Activated naive CD8-positive, alpha-beta T cell treated with anti-CD3 and anti-CD28 coated beads, Interleukin-2, amount 50 U/mL, for 24 hours (primary cell): ENCODE results near the gene UCN3.
"Not testable (repeated sequence)": the region's sequence is repeated elsewhere in the genome, so short reads cannot be mapped to it uniquely, and the experiment has no call there.

Source experiments
- ATAC-seq: fragments of 150-1000 bp; cut with Tn5 transposase; one replicate; pipeline ENCODE4 v1.10.0; 2021
- DNase-seq: peaks from one replicate; pipeline ENCODE4 v3.0.0; 2021
- H3K27ac Mint-ChIP-seq: one replicate; pipeline ENCODE4 v1.8.0; 2021; ENCODE audit warnings: mild to moderate bottlenecking, mixed read lengths
- H3K27me3 Mint-ChIP-seq: one replicate; pipeline ENCODE4 v1.8.0; 2021; ENCODE audit warnings: mixed read lengths
- H3K36me3 Mint-ChIP-seq: one replicate; pipeline ENCODE4 v1.8.0; 2021; ENCODE audit warnings: low read depth, mixed read lengths
- H3K4me1 Mint-ChIP-seq: one replicate; pipeline ENCODE4 v1.8.0; 2021; ENCODE audit warnings: mixed read lengths
- H3K4me3 Mint-ChIP-seq: one replicate; pipeline ENCODE4 v1.8.0; 2021; ENCODE audit warnings: mild to moderate bottlenecking, moderate library complexity, mixed read lengths
- H3K9me3 Mint-ChIP-seq: one replicate; pipeline ENCODE4 v1.8.0; 2021; ENCODE audit warnings: mixed read lengths

UCN3 gene

GRCh38 chr10:5354068-5354467 is 10.7 kb upstream of the UCN3 start:
- Mint-ChIP-seq H3K27ac (no peak overlapping the region), H3K36me3 (no peaks in the 10 kb centered on the region), H3K9me3 (no peaks in the 10 kb centered on the region), H3K4me3 (no peak overlapping the region), H3K4me1 (peaks cover 5% of the 10 kb centered on the region), H3K27me3 (peaks cover 12% of the 10 kb centered on the region)
- DNase-seq (no peak), ATAC-seq (no peak)

- Mint-ChIP-seq H3K4me1 (peaks cover 5% of the 10 kb centered on the region), H3K27me3 (peaks cover 12% of the 10 kb centered on the region), H3K27ac (no peak overlapping the region), H3K9me3 (no peaks in the 10 kb centered on the region), H3K36me3 (no peaks in the 10 kb centered on the region), H3K4me3 (no peak overlapping the region)
- DNase-seq (no peak), ATAC-seq (no peak)
Observed at GRCh38 chr10:5355594-5356301, 9.0 kb upstream of the UCN3 start.

GRCh38 chr10:5356302-5356763 is 8.4 kb upstream of the UCN3 start:
- peaks cover 5% of the 10 kb centered on the region for H3K4me1 Mint-ChIP-seq

GRCh38 chr10:5360318-5360915 is 4.3 kb upstream of the UCN3 start:
- DNase-seq = no peak
- Mint-ChIP-seq H3K27ac (no peak overlapping the region), H3K4me1 (peaks cover 5% of the 10 kb centered on the region), H3K4me3 (no peak overlapping the region), H3K27me3 (peaks cover 27% of the 10 kb centered on the region), H3K9me3 (no peaks in the 10 kb centered on the region), H3K36me3 (no peaks in the 10 kb centered on the region)
- ATAC-seq = no peak

More at GRCh38 chr10:5356302-5356763, 8.4 kb upstream of the UCN3 start:
- no peak overlapping the region for H3K27ac Mint-ChIP-seq
- H3K9me3 Mint-ChIP-seq = no peaks in the 10 kb centered on the region
- H3K36me3 Mint-ChIP-seq = no peaks in the 10 kb centered on the region
- peaks cover 15% of the 10 kb centered on the region for H3K27me3 Mint-ChIP-seq
- no peak overlapping the region for H3K4me3 Mint-ChIP-seq
- DNase-seq = no peak
- peak; percentile 49 for ATAC-seq

- no peak for DNase-seq
- no peak for ATAC-seq
- Mint-ChIP-seq H3K4me1 (no peaks in the 10 kb centered on the region), H3K9me3 (no peaks in the 10 kb centered on the region), H3K27ac (no peak overlapping the region), H3K36me3 (no peaks in the 10 kb centered on the region), H3K4me3 (no peak overlapping the region), H3K27me3 (peaks cover 27% of the 10 kb centered on the region)
Observed at GRCh38 chr10:5361966-5362365, 2.8 kb upstream of the UCN3 start.

GRCh38 chr10:5362873-5363272 is 1.9 kb upstream of the UCN3 start:
- ATAC-seq (no peak), DNase-seq (no peak)
- Mint-ChIP-seq H3K27ac (no peak overlapping the region), H3K9me3 (no peaks in the 10 kb centered on the region), H3K4me3 (no peak overlapping the region), H3K36me3 (no peaks in the 10 kb centered on the region), H3K27me3 (peaks cover 26% of the 10 kb centered on the region), H3K4me1 (no peaks in the 10 kb centered on the region)

GRCh38 chr10:5364374-5364773 is 392 bp upstream of the UCN3 start:
- H3K27me3 Mint-ChIP-seq = peaks cover 19% of the 10 kb centered on the region
- H3K27ac Mint-ChIP-seq = no peak overlapping the region
- DNase-seq = no peak
- H3K9me3 Mint-ChIP-seq = no peaks in the 10 kb centered on the region
- no peaks in the 10 kb centered on the region for H3K4me1 Mint-ChIP-seq
- no peak for ATAC-seq
- H3K36me3 Mint-ChIP-seq = no peaks in the 10 kb centered on the region
- no peak overlapping the region for H3K4me3 Mint-ChIP-seq

GRCh38 chr10:5365928-5366327 is 1.2 kb downstream of the UCN3 start:
- Mint-ChIP-seq H3K27me3 (peaks cover 18% of the 10 kb centered on the region), H3K27ac (no peak overlapping the region), H3K9me3 (peaks cover 7% of the 10 kb centered on the region), H3K4me3 (no peak overlapping the region), H3K36me3 (no peaks in the 10 kb centered on the region), H3K4me1 (no peaks in the 10 kb centered on the region)
- no peak for DNase-seq
- no peak for ATAC-seq

- Mint-ChIP-seq H3K36me3 (no peaks in the 10 kb centered on the region), H3K9me3 (peaks cover 10% of the 10 kb centered on the region), H3K27me3 (peaks cover 12% of the 10 kb centered on the region), H3K4me3 (no peak overlapping the region), H3K27ac (no peak overlapping the region), H3K4me1 (no peaks in the 10 kb centered on the region)
- DNase-seq (no peak), ATAC-seq (no peak)
Observed at GRCh38 chr10:5369362-5370158, 4.8 kb downstream of the UCN3 start.

- H3K4me1 Mint-ChIP-seq = no peaks in the 10 kb centered on the region
- H3K4me3 Mint-ChIP-seq = no peak overlapping the region
- H3K27me3 Mint-ChIP-seq = peaks cover 11% of the 10 kb centered on the region
- H3K36me3 Mint-ChIP-seq = no peaks in the 10 kb centered on the region
- H3K9me3 Mint-ChIP-seq = peaks cover 10% of the 10 kb centered on the region
- no peak for DNase-seq
- no peak overlapping the region for H3K27ac Mint-ChIP-seq
- no peak for ATAC-seq
Observed at GRCh38 chr10:5370493-5371352, 6.0 kb downstream of the UCN3 start.

- Mint-ChIP-seq H3K4me3 (no peak overlapping the region), H3K36me3 (no peaks in the 10 kb centered on the region), H3K27me3 (peaks cover 8% of the 10 kb centered on the region), H3K9me3 (peaks cover 10% of the 10 kb centered on the region), H3K4me1 (no peaks in the 10 kb centered on the region), H3K27ac (no peak overlapping the region)
- no peak for DNase-seq
- ATAC-seq = no peak
Observed at GRCh38 chr10:5373307-5373706, 8.5 kb downstream of the UCN3 start.

- no peaks in the 10 kb centered on the region for H3K4me1 Mint-ChIP-seq
- H3K36me3 Mint-ChIP-seq = no peaks in the 10 kb centered on the region
- no peak overlapping the region for H3K27ac Mint-ChIP-seq
- no peak overlapping the region for H3K4me3 Mint-ChIP-seq
- peaks cover 10% of the 10 kb centered on the region for H3K9me3 Mint-ChIP-seq
- ATAC-seq = no peak
- peaks cover 8% of the 10 kb centered on the region for H3K27me3 Mint-ChIP-seq
- no peak for DNase-seq
Observed at GRCh38 chr10:5373891-5374611, 9.3 kb downstream of the UCN3 start.

GRCh38 chr10:5376450-5376849 is 11.7 kb downstream of the UCN3 start:
- Mint-ChIP-seq H3K4me3 (no peak overlapping the region), H3K27ac (no peak overlapping the region), H3K27me3 (peaks cover 8% of the 10 kb centered on the region), H3K4me1 (no peaks in the 10 kb centered on the region), H3K36me3 (no peaks in the 10 kb centered on the region), H3K9me3 (no peaks in the 10 kb centered on the region)
- ATAC-seq = no peak
- no peak for DNase-seq

- H3K9me3 Mint-ChIP-seq, H3K4me3 Mint-ChIP-seq, DNase-seq, H3K27me3 Mint-ChIP-seq, ATAC-seq, H3K27ac Mint-ChIP-seq, H3K36me3 Mint-ChIP-seq, H3K4me1 Mint-ChIP-seq: not testable (repeated sequence)
Observed at GRCh38 chr10:5379202-5379601, 14.4 kb downstream of the UCN3 start.
